Measurements from ENCODE around the gene MRAS.
A peak's percentile ranks its signal among the peaks of the same experiment; 100 is the strongest.

MRAS gene

DNA sequence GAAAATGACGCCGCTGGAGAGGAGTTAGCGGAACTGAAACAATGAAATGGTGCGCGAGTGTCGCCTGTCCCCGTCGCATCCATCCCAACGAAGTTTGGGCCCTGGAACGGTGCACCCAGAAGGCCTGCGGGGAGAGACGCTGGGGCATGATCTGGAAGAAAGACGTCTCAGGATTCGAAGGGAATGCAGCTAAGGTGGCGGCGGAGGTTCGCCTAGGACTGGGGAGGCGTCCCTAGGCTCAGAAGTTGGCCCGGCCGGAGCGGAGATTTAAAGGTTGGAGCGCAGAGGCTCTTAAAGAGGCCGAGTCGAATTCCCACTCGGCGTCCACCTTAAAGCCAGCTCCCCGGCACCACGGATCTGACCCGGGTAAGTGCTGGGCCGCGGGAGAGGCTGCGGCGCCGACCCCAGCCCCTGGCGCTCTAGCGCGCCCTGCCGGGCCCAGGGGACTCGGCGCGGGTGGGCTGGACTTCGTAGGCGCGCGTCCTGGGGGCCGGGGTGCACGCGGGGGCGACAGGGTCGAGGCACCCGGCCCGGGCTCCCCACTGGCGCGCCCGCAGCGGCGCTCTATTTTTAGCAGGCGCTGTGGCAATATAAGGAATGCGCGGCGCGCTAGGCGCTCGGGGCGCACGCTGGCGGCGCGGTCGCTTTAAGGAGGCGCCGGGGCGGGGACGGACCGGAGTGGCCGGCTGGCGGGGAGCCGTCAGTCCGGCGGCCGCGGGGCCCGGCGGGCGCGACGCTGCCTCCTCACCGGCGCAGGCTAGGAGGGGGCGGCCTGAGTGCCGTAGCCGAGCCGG is at the start of gene MRAS:
MRAS (plus strand) TSS at position 620 of the 794 bp plus-strand sequence. CDS start 24,305 bp downstream, outside the sequence.
- ATAC-seq (peak; percentile 50), DNase-seq (peak; percentile 44)

GRCh38 chr3:138300647-138301046 is 47.7 kb upstream of the MRAS start:
- no peak for ATAC-seq

GRCh38 chr3:138303474-138303873 is 44.9 kb upstream of the MRAS start:
- no peak for ATAC-seq
- no peak for DNase-seq

More at GRCh38 chr3:138300647-138301046, 47.7 kb upstream of the MRAS start:
- no peak for DNase-seq

GRCh38 chr3:138307899-138308298 is 40.5 kb upstream of the MRAS start:
- ATAC-seq, result no peak

GRCh38 chr3:138308783-138309182 is 39.6 kb upstream of the MRAS start:
- no peak for DNase-seq
- ATAC-seq, result no peak

More at GRCh38 chr3:138307899-138308298, 40.5 kb upstream of the MRAS start:
- no peak for DNase-seq

- DNase-seq (no peak), ATAC-seq (no peak)
These were observed 37.9 kb upstream of the MRAS start for GRCh38 chr3:138310494-138310893.

DNA sequence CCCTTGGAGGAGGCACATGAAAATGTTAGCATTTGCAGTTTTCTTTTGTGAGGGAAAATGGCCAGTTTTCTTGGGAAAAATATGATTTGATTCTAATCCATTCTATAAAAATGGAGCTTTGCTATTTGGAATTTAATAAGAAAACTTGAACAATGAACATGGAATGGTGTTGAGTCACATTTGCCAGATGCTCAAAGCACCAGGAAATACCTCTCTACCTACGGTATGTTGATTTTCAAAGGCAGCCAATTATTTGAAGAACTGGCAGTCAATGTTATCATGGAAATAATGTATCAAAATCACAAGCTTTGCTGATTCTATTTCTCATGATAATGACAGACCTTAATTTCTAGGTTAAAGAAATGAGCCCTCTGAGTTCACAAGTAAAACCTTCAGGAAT is 33.6 kb upstream of the MRAS start:
- ATAC-seq (no peak), DNase-seq (no peak)

DNA sequence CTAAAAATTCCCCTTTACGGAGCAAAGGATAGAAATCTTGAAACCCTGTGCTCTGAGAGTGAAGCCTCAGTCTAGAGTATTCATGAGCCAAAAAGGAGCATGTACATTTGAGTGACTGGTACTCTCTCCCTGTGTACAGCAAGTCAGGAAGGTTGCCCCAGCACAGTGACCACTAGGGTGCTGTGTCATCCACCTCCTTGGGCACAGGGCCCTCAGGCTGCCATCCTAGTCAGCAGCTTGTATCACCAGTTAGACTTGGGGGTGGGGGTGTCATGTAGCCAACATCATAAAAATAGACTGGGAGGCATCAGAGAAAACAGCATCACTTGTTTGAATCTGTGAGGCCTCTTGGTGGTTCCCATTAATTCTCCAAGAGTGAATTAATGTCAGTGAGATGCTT is 30.7 kb upstream of the MRAS start:
- DNase-seq (no peak), ATAC-seq (peak; percentile 32)

- ATAC-seq (no peak), DNase-seq (no peak)
These were observed 24.4 kb upstream of the MRAS start for GRCh38 chr3:138323971-138324370.

- ATAC-seq (no peak), DNase-seq (no peak)
These were observed 22.4 kb upstream of the MRAS start for GRCh38 chr3:138325990-138326389.

- ATAC-seq (no peak), DNase-seq (no peak)
These were observed 21.3 kb upstream of the MRAS start for GRCh38 chr3:138326866-138327595.

DNA sequence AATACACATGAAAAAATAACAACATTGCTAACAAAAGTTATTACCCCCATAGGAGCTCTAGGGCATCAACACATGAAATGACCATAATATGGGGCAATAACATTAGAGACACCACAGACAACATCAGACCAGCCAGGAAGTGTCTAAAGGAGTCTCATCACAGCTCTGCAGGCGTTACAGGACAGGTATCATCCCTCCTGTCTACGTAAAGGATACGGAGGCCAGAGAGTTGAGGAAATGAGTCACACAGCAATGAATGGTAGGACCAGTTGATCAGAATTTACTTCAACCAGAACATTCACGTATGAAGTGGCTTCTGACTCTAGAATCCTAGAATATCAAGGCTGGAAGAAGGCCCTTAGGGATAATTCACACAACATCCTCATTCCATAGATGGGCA is 20.5 kb upstream of the MRAS start:
- DNase-seq, result no peak
- ATAC-seq, result no peak

- ATAC-seq (no peak), DNase-seq (no peak)
These were observed 20.0 kb upstream of the MRAS start for GRCh38 chr3:138328341-138328740.

DNA sequence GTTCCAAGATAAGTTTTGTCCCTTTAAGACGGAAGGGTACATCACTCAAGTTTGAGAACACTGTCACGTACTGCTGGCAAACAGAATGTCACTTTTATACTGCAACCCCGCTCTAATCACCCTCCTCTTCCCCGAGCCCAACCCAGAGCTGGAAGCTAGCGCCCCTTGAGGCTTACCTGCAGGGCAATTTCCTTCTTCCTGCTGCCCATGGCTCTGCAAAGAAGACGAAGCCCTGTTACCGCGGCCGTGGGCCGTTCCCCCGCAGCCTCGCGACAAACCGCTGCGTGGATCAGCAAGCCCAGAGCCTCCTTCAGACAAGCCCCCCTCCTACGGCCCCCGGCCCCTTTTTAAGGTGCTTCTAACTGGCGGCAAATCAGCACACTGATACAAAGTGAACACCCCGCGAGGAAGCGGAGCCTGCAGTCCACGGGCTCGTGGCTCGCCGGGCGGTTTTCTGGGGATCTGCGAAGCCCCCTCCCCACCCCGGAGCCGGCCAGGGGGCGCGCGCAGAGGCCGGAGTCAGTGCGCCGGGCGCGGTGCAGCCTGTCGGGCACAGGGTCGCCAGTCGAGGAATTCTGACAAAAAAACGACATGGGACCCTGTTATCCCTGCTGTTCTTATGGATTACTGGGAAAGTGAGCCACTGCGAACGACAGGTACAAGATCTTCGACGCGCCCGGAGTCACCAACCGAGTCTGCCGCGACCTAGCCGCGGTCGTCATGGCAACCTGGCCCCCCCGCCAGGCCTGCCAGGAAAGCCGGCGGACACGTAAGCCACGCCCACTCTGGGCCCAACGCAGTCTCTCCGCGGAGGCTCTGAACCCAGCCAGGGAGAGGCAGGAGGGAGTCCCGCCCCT is 19.0 kb upstream of the MRAS start, which contains the start of gene NME9:
NME9 (minus strand) TSS at position 725 of the 857 bp plus-strand sequence; CDS start at position 209, 516 bp downstream.
- DNase-seq, result peak; percentile 89
- peak; percentile 91 for ATAC-seq

DNA sequence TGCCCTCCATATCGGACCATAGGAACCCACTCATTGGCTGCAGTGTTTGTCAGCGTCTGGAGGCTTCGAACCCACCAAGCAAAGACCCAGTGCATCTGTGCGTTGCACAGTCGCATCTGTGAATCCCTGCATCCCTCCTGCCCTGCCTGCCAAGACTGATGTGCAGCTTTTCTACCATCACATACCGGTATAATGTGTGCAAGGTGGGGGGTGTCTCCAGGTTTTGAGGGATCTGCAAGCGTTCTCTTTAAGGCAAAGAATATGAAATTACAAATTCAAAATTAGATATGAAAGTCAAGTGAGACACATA is 18.4 kb upstream of the MRAS start:
- DNase-seq (no peak), ATAC-seq (no peak)

DNA sequence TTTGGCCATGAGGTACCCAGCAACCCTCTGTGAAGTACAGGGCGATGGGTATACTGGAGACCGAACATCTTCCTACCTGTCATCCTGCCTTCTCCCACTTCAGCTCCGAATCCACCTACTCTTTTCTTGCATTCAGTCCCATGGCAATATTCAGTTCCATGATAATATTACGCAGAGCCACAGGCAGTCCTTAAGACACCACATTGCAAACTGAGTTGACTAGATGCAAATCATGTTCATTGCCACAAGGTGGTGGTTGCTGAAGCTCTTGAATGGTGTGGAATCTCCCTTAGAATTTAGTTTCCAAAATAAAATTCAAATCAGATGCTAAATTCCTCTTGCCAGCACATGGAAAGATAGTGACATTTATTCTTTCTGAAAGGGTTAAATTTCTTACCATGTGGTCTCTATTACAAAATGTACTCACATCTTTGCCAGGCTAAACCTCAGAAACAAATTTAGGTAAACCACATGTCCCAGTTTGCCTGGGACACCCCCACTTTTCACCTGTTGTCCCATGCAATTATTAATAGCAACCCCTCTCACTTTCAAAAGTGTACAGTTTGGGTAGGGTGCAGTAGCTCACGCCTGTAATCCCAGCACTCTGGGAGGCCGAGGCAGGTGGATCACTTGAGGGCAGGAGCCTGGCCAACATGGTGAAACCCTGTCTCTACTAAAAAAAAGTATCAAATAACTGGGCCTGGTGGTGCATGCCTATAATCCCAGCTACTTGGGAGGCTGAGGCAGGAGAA is 17.1 kb upstream of the MRAS start:
- ATAC-seq, result no peak
- no peak for DNase-seq

DNA sequence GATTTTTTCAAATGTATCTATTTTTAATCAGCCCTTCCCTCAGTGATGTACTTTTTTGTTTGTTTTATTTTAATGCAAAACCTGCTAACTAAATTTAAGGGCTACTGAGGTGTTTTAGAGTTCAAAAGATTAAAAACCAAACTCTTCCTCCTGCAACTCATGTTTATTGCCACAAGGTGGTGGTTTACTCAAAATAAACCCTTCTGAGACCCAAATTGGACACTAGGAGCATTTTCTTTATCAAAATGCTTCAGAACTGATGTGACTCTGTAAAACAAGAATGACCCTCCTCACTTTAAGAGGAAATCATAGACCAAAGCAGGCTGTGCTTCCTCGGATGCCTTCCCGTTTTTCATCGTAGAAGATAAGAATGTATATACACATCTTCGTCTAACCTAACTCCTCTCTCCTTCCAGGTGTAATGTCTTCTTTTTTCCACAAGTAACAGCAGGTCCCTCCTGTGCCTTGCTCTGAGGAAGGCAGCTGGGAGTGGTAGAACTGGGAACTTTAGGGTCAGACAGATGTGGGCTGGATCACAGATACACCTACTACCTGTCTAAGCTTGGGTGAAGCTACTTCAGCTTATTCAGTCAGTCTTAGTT is 15.8 kb upstream of the MRAS start:
- ATAC-seq (no peak), DNase-seq (no peak)

GRCh38 chr3:138334608-138335007 is 13.8 kb upstream of the MRAS start:
- ATAC-seq (no peak), DNase-seq (no peak)

DNA sequence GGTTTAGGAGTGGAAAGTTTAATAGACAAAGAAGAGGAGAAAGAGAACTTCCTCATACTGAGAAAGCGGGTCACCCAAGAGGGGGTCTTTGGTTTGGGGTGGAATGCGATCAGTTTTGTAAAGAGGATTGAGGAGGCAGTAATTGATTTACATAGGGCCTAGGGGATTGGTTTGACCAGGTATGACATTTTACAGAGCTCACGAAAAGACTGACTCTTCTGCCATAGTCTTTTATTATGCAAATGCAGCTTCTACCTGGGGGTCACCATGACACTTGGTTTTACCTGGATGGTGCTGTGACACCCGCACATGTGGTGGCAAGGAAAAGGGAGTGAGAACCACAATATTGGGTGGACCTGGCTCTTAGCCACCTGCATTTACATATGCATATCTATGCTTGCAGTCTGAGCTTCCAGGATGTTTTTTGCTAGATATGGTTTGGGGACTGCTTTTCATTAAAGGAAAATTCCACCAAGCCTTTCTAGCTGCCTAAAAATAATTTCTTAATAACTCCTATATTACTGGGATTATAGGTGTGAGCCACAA is 11.9 kb upstream of the MRAS start:
- DNase-seq, result no peak

DNA sequence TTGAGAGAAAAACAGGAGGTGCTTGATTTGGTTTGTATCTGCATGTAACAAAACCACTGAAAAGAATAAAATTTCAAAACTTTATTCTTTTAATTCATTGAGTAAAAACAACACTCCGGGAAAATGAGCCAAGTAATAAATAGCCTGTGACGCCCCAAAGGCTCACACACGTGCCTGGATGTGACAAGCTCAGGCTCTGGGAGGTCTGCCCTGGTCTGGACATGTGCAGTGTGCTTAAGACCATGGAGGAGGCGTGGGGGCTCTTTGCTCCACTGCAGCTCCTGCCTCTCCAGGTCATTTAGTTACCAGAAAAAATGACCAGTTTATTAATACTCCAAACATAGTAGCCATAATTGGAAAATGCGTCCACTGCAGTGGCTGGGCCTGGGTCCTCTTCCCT is 10.1 kb upstream of the MRAS start:
- no peak for ATAC-seq
- no peak for DNase-seq

More for the DNA sequence above, 11.9 kb upstream of the MRAS start:
- ATAC-seq, result no peak

DNA sequence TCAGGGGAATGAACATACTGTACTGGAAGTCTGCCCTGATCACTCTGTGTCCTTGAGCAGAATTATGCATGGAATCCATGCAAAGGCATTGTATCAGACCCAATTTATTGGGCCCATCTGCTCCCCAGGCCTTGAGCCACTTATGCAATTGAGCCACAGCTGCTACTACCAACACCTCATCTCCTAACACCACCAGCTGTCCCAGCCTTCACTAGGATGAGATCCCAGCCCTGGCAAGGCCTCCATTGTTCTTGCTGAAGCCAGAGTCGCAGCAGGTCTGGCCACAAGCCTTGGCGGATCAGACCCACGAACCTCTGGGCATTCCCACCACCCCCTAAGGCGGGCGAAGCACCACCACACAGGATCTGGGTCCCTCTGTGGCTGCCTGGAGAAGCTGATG is 9.6 kb upstream of the MRAS start:
- ATAC-seq, result no peak
- no peak for DNase-seq
